Fibroblast of mammary gland (primary cell): ENCODE measurements around the gene TMEM101.

Source experiments
- DNase-seq: peaks from one replicate; pipeline ENCODE4 v3.0.0-alpha.2; 2010; ENCODE audit warnings: low read depth
- H3K4me3 ChIP-seq: 2 replicates; pipeline ENCODE4 v1.5.1; 2011; ENCODE audit warnings: low read depth, mild to moderate bottlenecking, low read length, moderate library complexity; ENCODE audit not compliant: control insufficient read depth
- TF ChIP-seq, protein P1 (sequence below): conservative IDR thresholded peaks from 2 replicates; pipeline ENCODE4 v1.5.1; 2011; ENCODE audit warnings: low read depth, low read length, inconsistent platforms; ENCODE audit not compliant: control insufficient read depth, insufficient read depth

The TMEM101 gene

GRCh38 chr17:43992641-43993040 lies 22.1 kb downstream of the TMEM101 start:
- no peak for DNase-seq
- TF ChIP-seq, protein P1, sequence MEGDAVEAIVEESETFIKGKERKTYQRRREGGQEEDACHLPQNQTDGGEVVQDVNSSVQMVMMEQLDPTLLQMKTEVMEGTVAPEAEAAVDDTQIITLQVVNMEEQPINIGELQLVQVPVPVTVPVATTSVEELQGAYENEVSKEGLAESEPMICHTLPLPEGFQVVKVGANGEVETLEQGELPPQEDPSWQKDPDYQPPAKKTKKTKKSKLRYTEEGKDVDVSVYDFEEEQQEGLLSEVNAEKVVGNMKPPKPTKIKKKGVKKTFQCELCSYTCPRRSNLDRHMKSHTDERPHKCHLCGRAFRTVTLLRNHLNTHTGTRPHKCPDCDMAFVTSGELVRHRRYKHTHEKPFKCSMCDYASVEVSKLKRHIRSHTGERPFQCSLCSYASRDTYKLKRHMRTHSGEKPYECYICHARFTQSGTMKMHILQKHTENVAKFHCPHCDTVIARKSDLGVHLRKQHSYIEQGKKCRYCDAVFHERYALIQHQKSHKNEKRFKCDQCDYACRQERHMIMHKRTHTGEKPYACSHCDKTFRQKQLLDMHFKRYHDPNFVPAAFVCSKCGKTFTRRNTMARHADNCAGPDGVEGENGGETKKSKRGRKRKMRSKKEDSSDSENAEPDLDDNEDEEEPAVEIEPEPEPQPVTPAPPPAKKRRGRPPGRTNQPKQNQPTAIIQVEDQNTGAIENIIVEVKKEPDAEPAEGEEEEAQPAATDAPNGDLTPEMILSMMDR, result no peak
- no peak overlapping the region for H3K4me3 ChIP-seq

- TF ChIP-seq, protein P1, result no peak
- H3K4me3 ChIP-seq, result no peak overlapping the region
These were observed 26.5 kb downstream of the TMEM101 start for GRCh38 chr17:43988301-43988700.

GRCh38 chr17:43987131-43988021 lies 27.4 kb downstream of the TMEM101 start:
- DNase-seq, result no peak
- TF ChIP-seq, protein P1, result no peak
- H3K4me3 ChIP-seq, result no peak overlapping the region

More at GRCh38 chr17:43988301-43988700, 26.5 kb downstream of the TMEM101 start:
- DNase-seq, result no peak

DNA sequence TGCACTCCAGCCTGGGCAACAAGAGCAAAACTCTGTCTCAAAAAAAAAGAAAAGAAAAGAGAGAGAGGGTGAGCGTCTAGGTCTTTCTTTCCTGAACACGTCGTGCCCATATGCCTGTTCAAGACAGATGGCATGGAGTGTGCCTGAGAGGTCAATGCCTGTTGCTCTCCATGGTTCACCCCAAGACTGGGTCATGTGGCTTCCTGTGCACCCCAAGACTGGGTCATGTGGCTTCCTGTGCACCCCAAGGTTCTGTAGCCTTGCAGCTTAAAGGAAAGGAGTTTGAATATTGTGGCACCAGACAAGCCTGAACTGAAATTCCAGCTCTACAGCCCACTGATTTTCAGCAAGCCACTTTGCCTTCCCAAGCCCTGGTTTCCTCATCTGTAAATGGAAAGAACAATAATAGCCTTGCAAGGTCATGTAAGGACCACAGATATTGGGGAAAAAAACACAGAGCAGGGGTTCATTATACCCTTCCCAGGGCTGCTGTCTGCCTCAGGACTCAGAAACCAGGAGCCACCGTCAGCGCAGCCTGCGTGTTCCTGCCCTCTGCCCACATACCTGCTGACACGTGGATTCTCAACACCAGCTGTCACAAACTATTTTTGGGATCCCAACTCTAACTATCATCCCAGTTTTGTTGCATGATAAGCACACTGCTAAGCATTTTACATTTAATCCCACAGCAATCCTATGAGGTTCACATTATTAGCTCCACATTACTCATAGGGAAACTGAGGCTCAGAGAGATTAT lies 28.4 kb downstream of the TMEM101 start:
- TF ChIP-seq, protein P1, result no peak
- H3K4me3 ChIP-seq, result no peak overlapping the region
- no peak for DNase-seq

DNA sequence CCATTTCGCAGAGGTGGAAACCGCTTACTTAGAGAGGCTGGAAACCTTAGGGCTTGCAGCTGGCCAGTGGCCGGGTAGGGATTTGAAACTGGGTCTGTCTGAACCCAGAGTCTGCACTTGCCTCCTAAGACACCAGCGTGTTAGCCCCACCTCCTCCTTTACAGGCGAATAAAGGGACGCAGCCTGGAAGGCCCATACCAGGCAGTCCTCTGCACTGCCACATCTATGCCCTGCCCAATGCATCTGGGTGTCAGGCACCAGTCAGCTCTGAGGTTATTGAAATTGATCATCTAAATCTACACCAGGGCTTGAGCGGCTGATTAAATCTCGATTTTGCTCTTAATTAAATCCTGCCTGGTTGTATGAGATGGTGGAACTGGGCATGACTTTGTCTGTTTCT lies 30.2 kb downstream of the TMEM101 start:
- no peak overlapping the region for H3K4me3 ChIP-seq
- TF ChIP-seq, protein P1, result no peak
- DNase-seq, result no peak

- TF ChIP-seq, protein P1, result peak; percentile 40
- DNase-seq, result no peak
- H3K4me3 ChIP-seq, result peak overlapping the region; percentile 32
These were observed 31.0 kb downstream of the TMEM101 start for GRCh38 chr17:43983515-43984411.
